ENCODE measurements around the gene PRCP. TPM values are rescaled to one million over a fixed set of nuclear protein-coding genes. Genes with fewer than 3 reads are reported as not detected.

PRCP gene
- total and polyA plus RNA-seq, 2 donors (not counting 3 experiments of a cell fraction or from before 2014, with no cell fraction given) = 170 to 277 TPM

- H3K4me3 ChIP-seq (replicated peaks in 1 of 3; ENCODE audit: insufficient read depth in 1 of 3, low read depth in 1 of 3, low read length in 3 of 3) = no peak overlapping the region
- H3K4me1 ChIP-seq (ENCODE audit: control insufficient read depth, extremely low read depth, insufficient read depth, low read length) = no peaks in the 10 kb centered on the region
- H4K20me1 ChIP-seq (replicated peaks; ENCODE audit: control insufficient read depth, extremely low read depth, insufficient read depth, low read length) = no peaks in the 10 kb centered on the region
- no peaks in the 10 kb centered on the region for H3K9me1 ChIP-seq (replicated peaks; ENCODE audit: control insufficient read depth, extremely low read depth, insufficient read depth, low read length)
- ChIA-PET POLR2A (no interaction called here), CTCF (interaction anchor here (0.8 to 3.4 kb wide), 4 partner anchors 9 to 978 kb away, joined by 3 to 22 read pairs (median 5); no protein-coding TSS in a partner anchor)
- no TSS peak for BruUV-seq (replicated peaks)
- no peaks in the 10 kb centered on the region for H3K9me3 ChIP-seq (replicated peaks; ENCODE audit: control insufficient read depth, insufficient read depth, low read length)
- H2AFZ ChIP-seq (ENCODE audit: low read depth, low read length) = no peak overlapping the region
- intact Hi-C loops (cut with micrococcal nuclease) (no loop called here), dilution Hi-C loops (cut with MboI; ENCODE audit: extremely low pct_ligation_motif_present, low sequenced_read_pairs) (no loop called here)
- no peak overlapping the region for H3K9ac ChIP-seq (replicated peaks; ENCODE audit: extremely low read depth, insufficient read depth, low read length)
- H3K27me3 ChIP-seq (ENCODE audit: control insufficient read depth in 2 of 2, insufficient read depth in 2 of 2, low read length in 2 of 2) = no peaks in the 10 kb centered on the region
- no peaks in the 10 kb centered on the region for H3K79me2 ChIP-seq (ENCODE audit: control insufficient read depth, insufficient read depth, low read length)
- no peak overlapping the region for H3K4me2 ChIP-seq (ENCODE audit: insufficient read depth, low read length)
- DNase-seq (ENCODE audit: low read depth, low spot score) = no peak
- FAIRE-seq = no peak
- peaks cover 6 to 12% of the 10 kb centered on the region in 2 experiments for H3K36me3 ChIP-seq (ENCODE audit: control insufficient read depth in 2 of 2, extremely low read depth in 1 of 2, insufficient read depth in 2 of 2, low read length in 2 of 2)
- TF ChIP-seq JUN (IDR thresholded peaks at IDR 0.05; ENCODE audit: borderline replicate concordance, insufficient read depth, insufficient read length, low read depth) (no peak), POLR2AphosphoS5 (IDR thresholded peaks at IDR 0.05; ENCODE audit: insufficient read depth, low read depth, low read length) (no peak), FOS (IDR thresholded peaks at IDR 0.05; ENCODE audit: borderline replicate concordance, insufficient read depth, low read length) (no peak), MYC (IDR thresholded peaks at IDR 0.05; ENCODE audit: low read depth, low read length) (no peak), MAX (IDR thresholded peaks at IDR 0.05; ENCODE audit: insufficient read depth, insufficient read length) (no peak), GATA2 (IDR thresholded peaks at IDR 0.05; ENCODE audit: insufficient read depth, insufficient read length, low read depth, low read length) (no peak), CTCF (IDR thresholded peaks at IDR 0.05; ENCODE audit: extremely low read depth in 1 of 2, insufficient read depth in 1 of 2, low read depth in 1 of 2, low read length in 2 of 2) (no peak), EZH2 (IDR thresholded peaks at IDR 0.05; ENCODE audit: borderline replicate concordance, low read depth, low read length, severe bottlenecking) (no peak)
- no peak overlapping the region for H3K27ac ChIP-seq (ENCODE audit: insufficient read depth, low read depth, low read length)
Observed at GRCh38 chr11:82842019-82842418, 58.2 kb downstream of the PRCP start.

Measured in endothelial cell of umbilical vein (primary cell).